Measurements from ENCODE around the gene ADRA2A. TPM values are rescaled to one million over a fixed set of nuclear protein-coding genes. Genes with fewer than 3 reads are reported as not detected.

Gene ADRA2A
- total RNA-seq, 1 donor from 2014 or later: 11.4 TPM

DNA sequence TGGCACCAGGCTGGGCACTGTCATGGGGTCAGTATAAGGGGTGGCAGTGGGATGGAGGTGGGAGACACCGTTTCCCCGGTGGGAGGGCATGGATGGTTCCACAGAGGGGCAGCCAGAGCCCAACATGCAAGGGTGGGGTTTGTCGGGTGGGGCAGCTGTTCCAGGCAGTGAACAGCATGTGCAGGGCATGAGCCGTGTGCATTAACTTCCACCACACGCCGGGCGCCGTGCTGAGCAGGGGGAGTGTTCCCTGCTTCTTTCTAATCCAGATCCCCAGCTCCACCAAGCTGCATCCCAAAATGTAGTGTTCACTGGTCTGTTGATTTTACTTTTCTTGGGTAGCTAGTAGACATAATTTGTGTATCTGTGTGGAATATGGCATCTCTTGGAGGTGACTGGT, 29.3 kb downstream of the ADRA2A start:
- ATAC-seq: no peak
- intact Hi-C loops (cut with DNase I): no loop called here
- no peak for DNase-seq (ENCODE audit: low spot score)

DNA sequence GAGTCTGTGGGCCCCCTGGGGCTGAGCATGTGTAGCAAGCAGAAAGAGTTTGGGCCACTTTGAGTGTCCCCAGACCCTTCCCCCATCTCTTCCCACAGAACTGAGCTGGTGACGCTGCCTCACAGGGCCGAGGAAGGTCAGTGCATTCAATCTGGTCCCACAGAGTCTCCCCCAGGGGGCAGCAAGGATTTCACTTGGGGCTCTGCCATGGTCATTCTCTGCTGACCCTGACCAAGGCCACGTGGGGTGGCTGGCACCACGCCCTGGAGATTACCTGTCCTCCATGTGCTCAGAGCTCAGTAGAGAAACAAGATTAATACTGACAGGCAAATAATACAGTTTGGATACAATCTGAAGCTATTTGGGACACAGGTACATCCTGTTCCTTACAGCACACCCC, 30.2 kb downstream of the ADRA2A start:
- intact Hi-C loops (cut with DNase I): no loop called here
- DNase-seq (ENCODE audit: low spot score) (no peak), ATAC-seq (no peak)

DNA sequence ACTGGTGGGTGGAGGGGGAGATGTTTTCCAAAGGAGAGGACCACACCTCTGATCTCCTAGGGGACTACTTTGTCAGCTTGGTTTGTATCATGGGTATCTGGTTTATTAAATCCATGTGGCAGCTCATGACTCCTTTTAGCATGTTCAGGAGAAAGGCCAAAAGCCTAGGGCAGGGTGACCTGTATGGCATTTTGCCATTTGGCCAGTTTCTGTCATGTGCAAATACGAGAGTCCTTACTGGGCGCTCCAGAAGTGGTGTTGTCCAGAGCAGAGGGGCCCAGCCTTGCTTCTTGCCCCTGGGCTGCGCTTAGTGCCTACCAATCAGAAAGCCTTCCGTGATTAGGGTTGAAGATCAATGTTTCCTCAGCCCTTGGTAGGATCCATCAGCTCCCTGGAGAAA, 31.0 kb downstream of the ADRA2A start:
- DNase-seq (ENCODE audit: low spot score): no peak
- ATAC-seq: no peak
- intact Hi-C loops (cut with DNase I): no loop called here

GRCh38 chr10:111108441-111108840, 31.6 kb downstream of the ADRA2A start:
- ATAC-seq: no peak
- intact Hi-C loops (cut with DNase I): no loop called here
- DNase-seq (ENCODE audit: low spot score): no peak

DNA sequence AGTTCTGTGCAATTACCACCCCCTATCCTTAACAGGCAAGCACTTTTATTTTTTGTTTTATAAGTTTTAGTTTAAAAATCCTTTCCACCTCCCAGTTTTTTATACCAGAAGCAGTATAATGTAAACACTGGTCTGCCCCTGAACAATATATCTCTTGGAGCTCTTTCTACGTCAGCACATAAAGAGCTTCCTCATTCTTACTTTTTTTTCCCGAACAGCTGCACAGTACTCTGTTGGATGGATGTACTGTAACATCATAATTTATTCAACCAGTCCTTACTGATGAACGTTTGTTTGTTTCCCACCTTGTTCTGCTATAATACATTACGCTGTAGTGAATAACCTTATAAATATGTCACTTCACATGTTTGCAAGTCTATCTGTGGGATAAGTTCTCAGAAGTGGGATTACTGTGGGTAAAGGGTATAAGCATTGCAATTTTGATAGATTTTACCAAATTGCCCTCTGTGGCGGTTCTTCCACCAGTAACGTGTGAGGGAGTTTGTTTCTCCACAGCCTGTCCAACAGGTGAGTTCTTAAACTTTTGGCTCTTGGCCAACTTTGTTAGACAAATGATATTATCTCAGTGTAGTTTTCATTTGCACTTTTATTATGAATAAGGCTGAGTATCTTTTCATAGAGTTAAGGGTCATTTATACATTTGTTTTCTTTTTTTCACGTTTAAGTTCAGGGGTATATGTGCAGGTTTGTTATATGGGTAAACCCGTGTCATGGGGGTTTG, 32.8 kb downstream of the ADRA2A start:
- ATAC-seq (no peak), DNase-seq (ENCODE audit: low spot score) (no peak)
- intact Hi-C loops (cut with DNase I): no loop called here

DNA sequence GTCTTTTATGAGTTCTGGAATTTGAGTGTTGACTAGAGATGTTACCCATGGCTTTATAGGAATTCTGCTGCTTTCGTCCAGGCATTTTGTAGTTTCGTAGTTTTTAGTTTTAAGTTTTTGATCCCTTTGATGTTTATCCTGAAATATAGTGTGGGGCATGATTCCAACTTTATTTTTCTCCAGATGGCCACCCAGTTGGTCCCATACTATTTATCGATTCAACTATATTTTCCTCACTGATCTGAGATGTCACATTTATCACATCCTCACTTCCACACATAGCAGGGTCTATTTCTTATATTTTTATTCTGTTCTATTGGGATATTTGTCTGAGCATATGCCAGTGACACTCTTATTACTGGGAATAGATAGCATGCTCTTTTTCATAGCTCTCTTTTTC, 33.9 kb downstream of the ADRA2A start:
- ATAC-seq: no peak

GRCh38 chr10:111112333-111112732, 35.5 kb downstream of the ADRA2A start:
- DNase-seq (ENCODE audit: low spot score): no peak
- intact Hi-C loops (cut with DNase I): no loop called here
- ATAC-seq: no peak

More for the DNA sequence above, 33.9 kb downstream of the ADRA2A start:
- intact Hi-C loops (cut with DNase I): no loop called here
- no peak for DNase-seq (ENCODE audit: low spot score)

- DNase-seq (ENCODE audit: low spot score): no peak
- no peak for ATAC-seq
- intact Hi-C loops (cut with DNase I): no loop called here
Measured at GRCh38 chr10:111113238-111113960, 36.6 kb downstream of the ADRA2A start.

GRCh38 chr10:111113961-111114757, 37.3 kb downstream of the ADRA2A start:
- no peak for DNase-seq (ENCODE audit: low spot score)
- ATAC-seq: peak; percentile 43
- intact Hi-C loops (cut with DNase I): no loop called here

GRCh38 chr10:111114758-111115500, 38.1 kb downstream of the ADRA2A start:
- DNase-seq (ENCODE audit: low spot score) (no peak), ATAC-seq (no peak)
- intact Hi-C loops (cut with DNase I): no loop called here

- no peak for DNase-seq (ENCODE audit: low spot score)
- no peak for ATAC-seq
- intact Hi-C loops (cut with DNase I): no loop called here
Measured at GRCh38 chr10:111116211-111116610, 39.4 kb downstream of the ADRA2A start.

DNA sequence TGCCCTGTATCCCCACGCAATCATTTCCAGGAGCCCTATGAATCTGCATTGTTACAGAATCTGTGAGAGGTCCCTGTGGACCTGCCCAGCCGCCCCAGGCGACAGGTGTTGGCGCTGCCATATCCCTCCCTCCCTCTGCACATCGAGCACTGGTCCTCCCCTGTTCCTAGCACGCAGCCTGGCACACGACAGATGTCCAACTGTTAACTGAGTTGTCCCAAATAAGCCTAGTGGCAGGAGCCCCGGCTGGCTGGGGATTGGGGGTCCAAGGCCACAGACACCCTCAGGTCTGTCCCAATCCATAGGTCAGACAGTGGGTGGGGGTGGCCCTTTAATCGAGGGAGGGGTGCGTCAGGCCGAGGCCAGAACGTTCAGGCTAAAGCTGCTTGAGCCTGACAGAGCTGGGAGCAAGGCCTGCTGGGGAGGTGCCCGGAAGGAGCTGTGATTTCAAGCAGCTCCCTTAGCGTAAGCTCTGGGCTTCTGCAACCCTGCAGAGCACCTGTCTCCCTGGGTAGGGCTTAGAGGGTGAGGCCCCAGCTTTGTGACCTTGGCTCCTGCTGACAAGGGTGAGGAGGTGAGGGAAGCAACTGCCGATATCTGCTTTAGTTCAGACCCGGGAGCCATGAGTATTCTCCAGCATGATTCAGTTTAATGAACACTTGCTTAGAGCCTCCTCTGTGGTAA, 40.1 kb downstream of the ADRA2A start:
- DNase-seq (ENCODE audit: low spot score): no peak
- ATAC-seq: no peak
- intact Hi-C loops (cut with DNase I): no loop called here

GRCh38 chr10:111117528-111118277, 40.9 kb downstream of the ADRA2A start:
- no peak for ATAC-seq
- DNase-seq (ENCODE audit: low spot score): no peak
- intact Hi-C loops (cut with DNase I): no loop called here

- intact Hi-C loops (cut with DNase I): no loop called here
- DNase-seq (ENCODE audit: low spot score): no peak
Measured at GRCh38 chr10:111118758-111119157, 41.9 kb downstream of the ADRA2A start.

DNA sequence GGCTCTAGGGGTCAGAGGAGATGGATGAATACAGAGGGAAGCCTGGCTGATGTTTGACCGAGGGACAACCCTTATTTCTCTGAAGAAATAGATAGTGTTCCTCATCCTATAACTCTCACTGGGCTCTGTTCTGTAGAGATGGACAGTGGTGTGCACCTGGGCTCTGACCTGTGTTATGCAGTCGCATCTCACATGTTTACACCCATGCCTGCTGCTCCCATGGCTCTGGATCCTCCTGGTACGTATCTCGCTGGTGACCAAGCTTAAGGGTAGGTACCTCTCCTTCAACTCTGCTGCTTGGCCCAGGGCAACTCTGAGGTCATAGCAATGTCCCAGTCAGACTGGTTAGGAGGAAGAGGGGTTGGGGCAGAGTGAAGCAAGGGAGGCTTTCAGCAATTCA, 42.8 kb downstream of the ADRA2A start:
- intact Hi-C loops (cut with DNase I): no loop called here
- no peak for ATAC-seq
- no peak for DNase-seq (ENCODE audit: low spot score)

More at GRCh38 chr10:111118758-111119157, 41.9 kb downstream of the ADRA2A start:
- ATAC-seq: no peak

GRCh38 chr10:111122127-111122526, 45.3 kb downstream of the ADRA2A start:
- DNase-seq (ENCODE audit: low spot score): no peak
- intact Hi-C loops (cut with DNase I): no loop called here
- ATAC-seq: no peak

GRCh38 chr10:111123883-111124282, 47.1 kb downstream of the ADRA2A start:
- DNase-seq (ENCODE audit: low spot score) (no peak), ATAC-seq (no peak)
- intact Hi-C loops (cut with DNase I): no loop called here

- DNase-seq (ENCODE audit: low spot score) (no peak), ATAC-seq (no peak)
- intact Hi-C loops (cut with DNase I): no loop called here
Measured at GRCh38 chr10:111125102-111125501, 48.3 kb downstream of the ADRA2A start.
